Measurements from ENCODE around the gene TCF7. TPM values are rescaled to one million over a fixed set of nuclear protein-coding genes. Genes with fewer than 3 reads are reported as not detected.

Gene TCF7
- polyA plus RNA-seq, 1 of the 3 experiments (the other 2 are of a cell fraction), result 2.7 TPM

- no peak for DNase-seq
- 80% methylated on average over 5 of the region's 8 CpGs for WGBS (ENCODE audit: low lambda C conversion rate)
- Histone ChIP-seq H3K36me3 (replicated peaks in 1 of 2; ENCODE audit: control insufficient read depth in 1 of 2, insufficient read depth in 2 of 2, low read length in 1 of 2) (peaks cover 5 to 9% of the 10 kb centered on the region in 2 experiments), H3K27ac (ENCODE audit: low read depth in 2 of 2, low read length in 1 of 2) (peak overlapping the region; percentile 88 to 97), H2AFZ (ENCODE audit: low read depth) (no peak overlapping the region), H3K9me3 (no peaks in the 10 kb centered on the region), H3K9me2 (no peaks in the 10 kb centered on the region), H3K4me1 (ENCODE audit: control insufficient read depth in 1 of 2, insufficient read depth in 2 of 2, low read depth in 1 of 2, low read length in 1 of 2) (peaks cover 31 to 76% of the 10 kb centered on the region in 2 experiments), H3K4me3 (ENCODE audit: low read depth in 2 of 2, low read length in 1 of 2) (no peak overlapping the region), H4K20me1 (ENCODE audit: insufficient read depth) (peaks cover 15% of the 10 kb centered on the region), H3K79me2 (ENCODE audit: insufficient read depth) (no peaks in the 10 kb centered on the region), H3K4me2 (peak overlapping the region; percentile 73; the same call in 1 of the 2 replicates), H3K9ac (no peak overlapping the region), H3K27me3 (ENCODE audit: insufficient read depth) (no peaks in the 10 kb centered on the region), H3F3A (replicated peaks; ENCODE audit: insufficient read depth) (peaks cover 26% of the 10 kb centered on the region)
- POLR2A ChIA-PET, result interaction anchor here (0.6 to 2.3 kb wide), 4 partner anchors 9 to 120 kb away, joined by 3 to 15 read pairs (median 6); partner anchors contain the start of gene TCF7
- CTCF ChIA-PET, result interaction anchor here (0.8 to 11.5 kb wide), 14 partner anchors 10 to 403 kb away, joined by 3 to 152 read pairs (median 4); partner anchors contain the start of gene TCF7
- TF ChIP-seq, protein P1, sequence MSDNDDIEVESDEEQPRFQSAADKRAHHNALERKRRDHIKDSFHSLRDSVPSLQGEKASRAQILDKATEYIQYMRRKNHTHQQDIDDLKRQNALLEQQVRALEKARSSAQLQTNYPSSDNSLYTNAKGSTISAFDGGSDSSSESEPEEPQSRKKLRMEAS (IDR thresholded peaks at IDR 0.05; ENCODE audit: low read depth), result peak; percentile 78
- 0 out of 2 replicates have a peak, but pooled peaks have one; percentile 8 for TF ChIP-seq NFIC (IDR thresholded peaks at IDR 0.05; ENCODE audit: borderline replicate concordance)
- TF ChIP-seq EP300 (IDR thresholded peaks at IDR 0.05; ENCODE audit: borderline replicate concordance in 1 of 2, low read depth in 1 of 2, low read length in 1 of 2), result no peak
- 0 out of 2 replicates have a peak, but pooled peaks have one; percentile 25 for TF ChIP-seq MXI1 (IDR thresholded peaks at IDR 0.05; ENCODE audit: low read depth, low read length)
Observed at GRCh38 chr5:134124289-134125038, 10.0 kb downstream of the TCF7 start.

- Histone ChIP-seq H4K20me1 (ENCODE audit: insufficient read depth) (peaks cover 15% of the 10 kb centered on the region), H2AFZ (ENCODE audit: low read depth) (no peak overlapping the region), H3F3A (replicated peaks; ENCODE audit: insufficient read depth) (peaks cover 26% of the 10 kb centered on the region), H3K9ac (peak overlapping the region; percentile 37; the same call in 1 of the 2 replicates), H3K79me2 (ENCODE audit: insufficient read depth) (no peaks in the 10 kb centered on the region), H3K27ac (ENCODE audit: low read depth in 2 of 2, low read length in 1 of 2) (peak overlapping the region; percentile 88 to 97), H3K9me2 (no peaks in the 10 kb centered on the region), H3K36me3 (replicated peaks in 1 of 2; ENCODE audit: control insufficient read depth in 1 of 2, insufficient read depth in 2 of 2, low read length in 1 of 2) (peaks cover 5 to 16% of the 10 kb centered on the region in 2 experiments), H3K27me3 (ENCODE audit: insufficient read depth) (no peaks in the 10 kb centered on the region), H3K4me1 (ENCODE audit: control insufficient read depth in 1 of 2, insufficient read depth in 2 of 2, low read depth in 1 of 2, low read length in 1 of 2) (peaks cover 31 to 85% of the 10 kb centered on the region in 2 experiments), H3K4me2 (peak overlapping the region; percentile 73; the same call in 1 of the 2 replicates), H3K9me3 (no peaks in the 10 kb centered on the region), H3K4me3 (ENCODE audit: low read depth in 2 of 2, low read length in 1 of 2) (no peak overlapping the region)
- POLR2A ChIA-PET, result interaction anchor here (0.6 to 2.3 kb wide), 6 partner anchors 10 to 504 kb away, joined by 3 to 15 read pairs (median 4); partner anchors contain the start of gene TCF7
- WGBS (ENCODE audit: low lambda C conversion rate), result 17% methylated on average over 4 of the region's 14 CpGs
- DNase-seq, result peak; percentile 82
- CTCF ChIA-PET, result interaction anchor here (0.8 to 11.5 kb wide), 14 partner anchors 11 to 99 kb away, joined by 3 to 152 read pairs (median 4); partner anchors contain the start of gene TCF7
- no peak for TF ChIP-seq FOXM1 (IDR thresholded peaks at IDR 0.05; ENCODE audit: low read depth)
- no peak for TF ChIP-seq ELF1 (IDR thresholded peaks at IDR 0.05)
- no peak for TF ChIP-seq IRF3 (IDR thresholded peaks at IDR 0.05; ENCODE audit: low read depth, low read length)
- TF ChIP-seq, protein P2, sequence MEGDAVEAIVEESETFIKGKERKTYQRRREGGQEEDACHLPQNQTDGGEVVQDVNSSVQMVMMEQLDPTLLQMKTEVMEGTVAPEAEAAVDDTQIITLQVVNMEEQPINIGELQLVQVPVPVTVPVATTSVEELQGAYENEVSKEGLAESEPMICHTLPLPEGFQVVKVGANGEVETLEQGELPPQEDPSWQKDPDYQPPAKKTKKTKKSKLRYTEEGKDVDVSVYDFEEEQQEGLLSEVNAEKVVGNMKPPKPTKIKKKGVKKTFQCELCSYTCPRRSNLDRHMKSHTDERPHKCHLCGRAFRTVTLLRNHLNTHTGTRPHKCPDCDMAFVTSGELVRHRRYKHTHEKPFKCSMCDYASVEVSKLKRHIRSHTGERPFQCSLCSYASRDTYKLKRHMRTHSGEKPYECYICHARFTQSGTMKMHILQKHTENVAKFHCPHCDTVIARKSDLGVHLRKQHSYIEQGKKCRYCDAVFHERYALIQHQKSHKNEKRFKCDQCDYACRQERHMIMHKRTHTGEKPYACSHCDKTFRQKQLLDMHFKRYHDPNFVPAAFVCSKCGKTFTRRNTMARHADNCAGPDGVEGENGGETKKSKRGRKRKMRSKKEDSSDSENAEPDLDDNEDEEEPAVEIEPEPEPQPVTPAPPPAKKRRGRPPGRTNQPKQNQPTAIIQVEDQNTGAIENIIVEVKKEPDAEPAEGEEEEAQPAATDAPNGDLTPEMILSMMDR (IDR thresholded peaks at IDR 0.05), result no peak
- no peak for TF ChIP-seq TAF1 (IDR thresholded peaks at IDR 0.05; ENCODE audit: borderline replicate concordance, low read depth, low read length)
- no peak for TF ChIP-seq SMC3 (IDR thresholded peaks at IDR 0.05; ENCODE audit: low read depth, low read length)
- TF ChIP-seq, protein P3, sequence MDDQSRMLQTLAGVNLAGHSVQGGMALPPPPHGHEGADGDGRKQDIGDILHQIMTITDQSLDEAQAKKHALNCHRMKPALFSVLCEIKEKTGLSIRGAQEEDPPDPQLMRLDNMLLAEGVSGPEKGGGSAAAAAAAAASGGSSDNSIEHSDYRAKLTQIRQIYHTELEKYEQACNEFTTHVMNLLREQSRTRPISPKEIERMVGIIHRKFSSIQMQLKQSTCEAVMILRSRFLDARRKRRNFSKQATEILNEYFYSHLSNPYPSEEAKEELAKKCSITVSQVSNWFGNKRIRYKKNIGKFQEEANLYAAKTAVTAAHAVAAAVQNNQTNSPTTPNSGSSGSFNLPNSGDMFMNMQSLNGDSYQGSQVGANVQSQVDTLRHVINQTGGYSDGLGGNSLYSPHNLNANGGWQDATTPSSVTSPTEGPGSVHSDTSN (IDR thresholded peaks at IDR 0.05), result peak; percentile 62
- peak in 1 of 2 experiments; percentile 75; a peak in 2 of 4 replicates for TF ChIP-seq EP300 (IDR thresholded peaks at IDR 0.05; ENCODE audit: borderline replicate concordance in 1 of 2, low read depth in 1 of 2, low read length in 1 of 2)
- peak; percentile 93 for TF ChIP-seq MEF2A (IDR thresholded peaks at IDR 0.05; ENCODE audit: borderline replicate concordance, low read depth)
- TF ChIP-seq, protein P4, sequence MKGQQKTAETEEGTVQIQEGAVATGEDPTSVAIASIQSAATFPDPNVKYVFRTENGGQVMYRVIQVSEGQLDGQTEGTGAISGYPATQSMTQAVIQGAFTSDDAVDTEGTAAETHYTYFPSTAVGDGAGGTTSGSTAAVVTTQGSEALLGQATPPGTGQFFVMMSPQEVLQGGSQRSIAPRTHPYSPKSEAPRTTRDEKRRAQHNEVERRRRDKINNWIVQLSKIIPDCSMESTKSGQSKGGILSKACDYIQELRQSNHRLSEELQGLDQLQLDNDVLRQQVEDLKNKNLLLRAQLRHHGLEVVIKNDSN (IDR thresholded peaks at IDR 0.05; ENCODE audit: borderline replicate concordance, low read depth), result no peak
- TF ChIP-seq RXRA (IDR thresholded peaks at IDR 0.05; ENCODE audit: borderline replicate concordance, low read depth), result peak; percentile 86
- TF ChIP-seq TEAD4 (IDR thresholded peaks at IDR 0.05; ENCODE audit: borderline replicate concordance, insufficient read depth), result peak; percentile 55; the same call in 1 of the 2 replicates
- 0 out of 2 replicates have a peak, but pooled peaks have one; percentile 20 for TF ChIP-seq SIN3A (IDR thresholded peaks at IDR 0.05; ENCODE audit: borderline replicate concordance, low read depth, low read length)
- peak; percentile 88 for TF ChIP-seq NFIC (IDR thresholded peaks at IDR 0.05; ENCODE audit: borderline replicate concordance)
- peak; percentile 38; the same call in 1 of the 2 replicates for TF ChIP-seq POLR2AphosphoS5 (IDR thresholded peaks at IDR 0.05; ENCODE audit: low read depth, low read length)
Observed at GRCh38 chr5:134125039-134126015, 10.8 kb downstream of the TCF7 start.

All from SK-N-SH (cell line).